TTC549 (cell line): ENCODE measurements around the gene RAPGEF6.
"Not testable (repeated sequence)": the region's sequence is repeated elsewhere in the genome, so short reads cannot be mapped to it uniquely, and the experiment has no call there.

Experiments
- FAIRE-seq: peaks from 2 replicates; lab custom pipeline; 2012; peaks lifted over from hg19 to GRCh38; lab: Jason Lieb, UNC

RAPGEF6 gene

GRCh38 chr5:131384616-131385214, 250.3 kb downstream of the RAPGEF6 start:
- FAIRE-seq = no peak

GRCh38 chr5:131384173-131384572, 250.9 kb downstream of the RAPGEF6 start:
- no peak for FAIRE-seq

- FAIRE-seq = no peak
These were observed 252.3 kb downstream of the RAPGEF6 start for GRCh38 chr5:131382407-131383395.

- no peak for FAIRE-seq
These were observed 253.3 kb downstream of the RAPGEF6 start for GRCh38 chr5:131381777-131382176.

- FAIRE-seq = no peak
These were observed 254.0 kb downstream of the RAPGEF6 start for GRCh38 chr5:131381021-131381420.

- FAIRE-seq = not testable (repeated sequence)
These were observed 254.8 kb downstream of the RAPGEF6 start for GRCh38 chr5:131380238-131380637.

- FAIRE-seq = no peak
These were observed 255.3 kb downstream of the RAPGEF6 start for GRCh38 chr5:131379723-131380122.

- FAIRE-seq = no peak
These were observed 256.1 kb downstream of the RAPGEF6 start for GRCh38 chr5:131378721-131379541.

GRCh38 chr5:131377785-131378325, 257.2 kb downstream of the RAPGEF6 start:
- no peak for FAIRE-seq

GRCh38 chr5:131377346-131377745, 257.7 kb downstream of the RAPGEF6 start:
- FAIRE-seq = no peak

GRCh38 chr5:131375351-131375750, 259.7 kb downstream of the RAPGEF6 start:
- no peak for FAIRE-seq
